GM18951 (cell line): ENCODE measurements around the gene LITAF.

Source experiments
- POLR2A ChIP-seq: IDR thresholded peaks from 4 replicates; pipeline ENCODE4 v1.6.1; 2011; ENCODE audit warnings: mild to moderate bottlenecking; ENCODE audit not compliant: insufficient read length, insufficient read depth; ENCODE audit errors: extremely low read depth
- in situ Hi-C: fragments of 300-500 bp; cut with MboI; formaldehyde crosslinking; loops from one replicate; pipeline ENCODE4 v1.12.0; 2022; ENCODE audit warnings: low sequenced_read_pairs, mixed read lengths, inconsistent platforms; ENCODE audit not compliant: unreplicated experiment

LITAF gene

DNA sequence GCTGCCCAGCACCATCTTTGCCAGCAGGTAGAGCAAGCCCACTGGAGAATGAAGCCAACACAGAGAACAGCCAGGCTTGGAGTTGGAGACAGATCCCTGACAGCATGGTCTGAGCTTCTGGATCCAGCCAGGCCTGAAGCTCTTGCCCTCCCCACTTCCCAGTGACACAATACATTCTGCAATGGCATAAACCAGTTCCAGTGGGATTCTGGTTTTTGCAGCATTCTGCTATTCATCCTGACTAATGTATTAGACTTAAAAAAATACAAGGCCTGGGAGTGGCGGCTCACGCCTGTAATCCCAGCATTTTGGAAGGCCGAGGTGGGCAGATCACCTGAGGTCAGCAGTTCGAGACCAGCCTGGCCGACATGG lies 40.6 kb upstream of the LITAF start:
- in situ Hi-C loops: no loop called here
- TF ChIP-seq POLR2A: no peak

DNA sequence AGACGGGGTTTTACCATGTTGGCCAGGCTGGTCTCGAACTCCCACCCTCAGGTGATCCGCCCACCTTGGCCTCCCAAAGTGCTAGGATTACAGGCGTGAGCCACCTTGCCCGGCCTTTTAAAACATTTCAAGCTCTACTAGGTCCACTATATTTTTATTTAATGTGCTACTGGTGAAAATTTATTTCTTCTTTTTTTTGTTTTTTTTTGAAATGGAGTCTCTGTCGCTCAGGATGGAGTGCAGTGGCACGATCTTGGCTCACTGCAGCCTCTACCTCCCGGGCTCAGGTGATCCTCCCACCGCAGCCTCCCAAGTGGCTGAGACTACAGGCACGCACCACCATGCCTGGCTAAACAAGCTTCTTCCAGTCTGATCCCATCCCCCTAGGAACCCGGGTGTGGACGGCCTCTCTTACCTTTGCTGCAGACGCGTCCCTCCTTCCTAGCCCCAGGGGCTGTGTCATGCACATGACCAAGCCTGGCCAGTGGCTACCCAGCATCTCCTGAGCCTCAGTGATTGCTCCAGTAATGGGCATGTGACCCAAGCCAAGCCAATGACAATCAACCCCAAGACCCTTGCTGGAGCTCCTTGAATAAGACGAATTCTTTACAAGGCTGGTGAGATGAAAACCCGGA lies 40.1 kb upstream of the LITAF start:
- no peak for TF ChIP-seq POLR2A
- in situ Hi-C loops: no loop called here

DNA sequence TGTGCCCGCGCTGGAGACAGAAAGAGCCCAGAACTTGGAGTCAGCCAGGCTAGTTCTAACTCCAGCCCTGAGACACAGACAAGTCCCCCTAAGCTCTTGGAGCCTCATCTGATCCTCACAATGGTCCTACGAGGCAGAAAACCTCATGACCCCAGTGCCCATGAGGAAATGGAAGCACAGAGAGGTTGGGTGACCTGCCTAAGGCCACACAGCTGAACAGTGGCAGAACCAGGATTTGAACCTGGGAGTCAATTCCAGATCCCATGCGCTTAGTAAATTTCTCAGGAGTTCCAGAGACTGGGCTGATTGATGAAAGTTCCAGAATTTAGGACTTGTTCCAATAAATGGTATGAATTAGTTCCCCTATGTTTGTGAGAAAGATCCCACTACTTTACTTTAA lies 39.0 kb upstream of the LITAF start:
- in situ Hi-C loops: no loop called here
- TF ChIP-seq POLR2A: no peak

DNA sequence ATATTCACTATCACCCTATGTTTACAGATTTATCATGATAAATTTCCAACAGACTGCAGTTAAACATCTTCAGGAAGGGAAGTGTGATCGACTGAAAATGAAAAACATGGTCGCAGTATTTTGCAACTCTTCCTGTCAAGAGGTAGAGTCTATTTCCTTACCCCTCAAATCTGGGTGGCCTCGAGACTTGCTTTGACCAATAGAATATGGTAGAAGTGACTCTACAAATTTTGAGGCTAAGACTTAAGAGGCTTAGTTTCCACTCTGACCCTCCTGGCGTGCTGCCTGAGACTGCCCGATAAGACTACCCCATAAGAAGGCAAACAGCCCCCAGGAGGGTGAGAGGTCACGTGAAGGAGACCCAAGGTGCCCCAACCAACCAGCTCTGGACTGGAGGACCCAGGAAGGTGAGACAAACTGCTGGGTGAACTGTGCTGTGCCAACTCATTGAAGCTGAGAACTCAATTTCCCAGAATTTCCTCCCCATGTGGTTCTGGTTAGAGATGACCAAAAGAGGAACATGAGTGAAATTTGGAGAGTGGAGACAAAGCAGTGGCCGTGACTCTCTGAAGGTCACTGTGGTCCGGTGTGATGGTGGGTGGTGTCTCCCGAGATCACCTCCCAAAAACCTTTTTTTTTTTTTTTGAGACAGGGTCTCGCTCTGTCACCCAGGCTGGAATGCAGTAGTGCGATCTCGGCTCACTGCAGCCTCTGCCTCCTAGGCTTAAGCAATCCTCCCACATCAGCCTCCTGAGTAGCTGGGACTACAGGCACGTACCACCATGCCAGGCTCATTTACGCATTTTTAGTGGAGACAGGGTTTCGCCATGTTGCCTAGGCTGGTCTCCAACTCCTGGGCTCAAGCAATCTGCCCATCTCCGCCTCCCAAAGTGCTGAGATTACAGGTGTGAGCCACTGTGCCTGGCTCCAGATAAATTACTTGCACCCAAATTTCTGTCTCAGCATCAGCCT lies 38.2 kb upstream of the LITAF start:
- TF ChIP-seq POLR2A: no peak
- in situ Hi-C loops: no loop called here

DNA sequence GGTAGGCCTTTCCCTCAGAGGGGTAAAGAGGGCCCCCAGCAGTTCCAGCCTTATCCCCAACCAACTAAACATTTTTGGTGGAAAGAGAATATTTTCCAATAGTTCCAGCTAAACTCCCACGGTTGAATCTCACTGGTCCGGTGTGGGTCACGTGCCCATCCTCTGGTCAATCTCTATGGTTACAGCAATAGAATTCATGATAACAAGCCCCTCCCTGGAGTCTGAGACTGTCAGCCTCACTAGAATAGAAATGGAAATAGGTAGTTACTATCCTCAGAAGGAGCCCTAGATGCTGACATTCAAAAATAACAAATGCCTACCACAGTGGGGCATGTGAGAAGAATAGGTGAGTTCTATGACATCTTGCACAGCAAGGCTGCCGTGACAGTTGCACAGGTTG lies 37.5 kb upstream of the LITAF start:
- TF ChIP-seq POLR2A: no peak
- in situ Hi-C loops: no loop called here

DNA sequence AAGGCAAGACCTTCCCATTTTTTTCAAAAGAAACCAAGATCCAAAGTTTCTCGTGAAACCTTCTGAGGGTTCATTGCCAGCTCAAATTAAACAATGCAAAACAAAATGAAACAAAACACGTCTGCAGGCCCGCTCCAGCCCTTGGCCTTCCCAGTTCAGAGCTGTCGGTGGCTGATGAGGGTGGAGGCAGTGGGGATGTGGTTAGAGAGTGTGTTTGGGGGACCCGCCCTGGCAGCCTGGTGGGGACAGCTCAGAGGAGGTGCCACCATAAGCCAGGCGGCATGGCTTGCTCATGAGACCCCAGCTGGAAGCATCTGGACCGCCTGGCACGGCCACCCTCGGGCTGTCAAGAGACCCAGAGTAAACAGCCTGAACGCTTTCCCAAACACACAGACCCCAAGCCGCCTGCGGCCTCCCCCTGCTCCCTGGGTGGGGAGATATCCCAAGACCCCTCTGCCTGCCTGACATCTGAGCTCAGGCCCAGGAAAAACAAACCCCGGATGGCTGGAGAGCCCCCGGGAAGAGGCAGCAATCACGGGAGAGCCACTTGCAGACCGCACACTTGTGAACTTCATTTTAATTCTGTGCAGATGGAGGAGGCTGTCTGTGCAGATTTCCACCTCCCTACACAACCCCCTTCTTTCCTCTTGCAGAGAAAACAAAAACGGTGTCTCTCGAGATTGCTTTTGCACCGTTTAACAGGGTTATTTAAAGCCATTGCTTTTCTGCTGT lies 35.4 kb upstream of the LITAF start:
- in situ Hi-C loops: no loop called here
- no peak for TF ChIP-seq POLR2A

DNA sequence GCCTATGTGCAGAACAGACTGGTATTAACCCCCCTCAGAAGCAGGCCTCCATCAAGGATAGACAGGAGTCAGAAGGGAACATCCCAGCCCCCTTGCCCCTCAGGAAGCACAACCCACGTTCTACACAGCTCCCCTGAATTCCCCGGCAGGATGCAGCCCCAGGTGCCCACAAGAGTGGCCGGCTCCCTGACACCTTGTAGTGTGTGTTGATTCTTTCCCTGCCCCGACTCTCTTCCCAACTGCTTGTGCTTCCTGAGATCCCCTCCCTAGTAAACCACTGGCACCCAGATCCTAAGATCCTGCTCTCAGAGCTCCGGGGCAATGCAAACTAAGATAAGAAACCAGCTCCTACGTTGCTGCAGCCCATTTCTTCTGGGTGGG lies 34.8 kb upstream of the LITAF start:
- no peak for TF ChIP-seq POLR2A
- in situ Hi-C loops: no loop called here

DNA sequence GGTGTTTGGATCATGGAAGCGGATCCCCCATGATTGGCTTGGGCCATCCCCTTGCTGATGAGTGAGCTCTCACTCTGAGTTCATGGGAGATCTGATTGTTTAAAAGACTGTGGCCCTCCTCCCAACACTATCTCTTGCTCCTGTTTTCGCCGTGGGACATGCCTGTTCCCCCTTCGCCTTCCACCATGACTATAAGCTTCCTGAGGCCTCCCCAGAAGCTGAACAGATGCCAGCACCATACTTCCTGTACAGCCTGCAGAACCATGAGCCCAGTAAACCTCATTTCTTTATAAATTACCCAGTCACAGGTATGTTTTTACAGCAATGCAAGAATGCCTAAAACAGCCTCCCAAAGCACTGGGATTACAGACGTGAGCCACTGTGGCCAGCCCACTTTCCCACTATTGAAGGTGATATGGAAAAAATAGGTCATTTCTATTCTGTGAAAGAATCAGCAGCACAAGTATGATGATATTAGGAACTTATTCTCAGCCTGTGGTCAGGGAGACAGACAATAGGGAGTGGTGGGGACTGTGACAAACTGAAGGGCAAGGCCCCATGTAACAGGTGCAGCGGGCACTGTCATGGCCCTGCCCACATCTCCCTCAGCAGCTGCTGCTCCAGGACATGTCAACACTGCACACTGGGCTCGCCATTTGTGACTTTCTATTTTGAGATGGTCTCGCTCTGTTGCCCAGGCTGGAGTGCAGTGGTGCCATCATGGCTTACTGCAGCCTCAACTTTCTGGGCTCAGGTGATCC lies 33.7 kb upstream of the LITAF start:
- in situ Hi-C loops: no loop called here
- TF ChIP-seq POLR2A: no peak

DNA sequence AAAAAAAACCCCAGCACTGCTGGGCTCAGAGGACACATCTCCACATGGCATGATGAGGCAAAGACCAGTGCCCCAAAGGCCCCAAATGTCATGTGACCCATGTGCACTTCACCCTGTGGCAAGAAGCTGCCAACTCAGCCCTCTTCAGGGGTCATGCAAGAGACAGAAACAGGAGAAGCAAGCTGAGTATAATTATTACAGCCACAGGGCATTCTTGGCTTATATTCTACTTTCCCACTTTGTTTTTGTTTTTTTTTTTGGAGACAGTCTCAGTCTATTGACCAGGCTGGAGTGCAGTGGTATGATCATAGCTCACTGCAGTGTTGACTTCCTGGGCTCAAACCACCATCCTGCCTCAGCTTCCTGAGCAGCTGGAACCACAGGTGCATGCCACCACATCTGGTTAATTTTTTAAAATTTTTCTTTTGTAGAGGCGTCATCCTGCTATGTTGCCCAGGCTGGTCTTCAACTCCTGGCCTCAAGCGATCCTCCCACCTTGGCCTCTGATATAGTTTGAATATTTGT lies 32.7 kb upstream of the LITAF start:
- in situ Hi-C loops: no loop called here
- no peak for TF ChIP-seq POLR2A

DNA sequence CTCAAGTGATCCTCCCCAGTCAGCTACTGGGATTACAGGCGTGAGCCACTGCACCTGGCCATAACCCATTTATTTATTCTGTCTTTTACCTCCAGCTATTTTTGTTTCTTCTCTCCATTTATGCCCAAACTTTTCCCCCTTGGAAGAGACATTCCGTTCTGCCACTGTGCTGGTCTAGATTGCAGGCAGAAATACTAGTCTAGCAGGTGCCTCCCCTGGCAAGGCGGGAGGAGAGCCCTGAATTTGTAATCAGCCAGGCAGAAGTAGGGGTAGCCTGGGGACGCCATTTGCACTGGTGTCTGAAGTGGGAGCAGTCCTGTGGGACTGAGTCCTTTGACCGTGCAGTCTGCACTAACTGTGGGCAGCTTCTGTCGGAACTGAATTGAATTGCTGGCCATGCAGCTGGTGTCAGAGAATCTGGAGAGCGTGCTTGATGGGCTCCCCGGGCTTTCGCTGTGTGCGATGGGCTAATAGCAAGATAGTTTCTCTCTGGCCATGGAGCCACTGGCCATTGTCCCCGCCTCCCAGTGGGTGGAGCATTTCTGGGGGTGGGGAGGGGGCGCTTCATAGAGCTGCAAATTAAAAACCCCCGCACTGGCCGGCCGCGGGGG lies 31.5 kb upstream of the LITAF start:
- no peak for TF ChIP-seq POLR2A
- in situ Hi-C loops: no loop called here

DNA sequence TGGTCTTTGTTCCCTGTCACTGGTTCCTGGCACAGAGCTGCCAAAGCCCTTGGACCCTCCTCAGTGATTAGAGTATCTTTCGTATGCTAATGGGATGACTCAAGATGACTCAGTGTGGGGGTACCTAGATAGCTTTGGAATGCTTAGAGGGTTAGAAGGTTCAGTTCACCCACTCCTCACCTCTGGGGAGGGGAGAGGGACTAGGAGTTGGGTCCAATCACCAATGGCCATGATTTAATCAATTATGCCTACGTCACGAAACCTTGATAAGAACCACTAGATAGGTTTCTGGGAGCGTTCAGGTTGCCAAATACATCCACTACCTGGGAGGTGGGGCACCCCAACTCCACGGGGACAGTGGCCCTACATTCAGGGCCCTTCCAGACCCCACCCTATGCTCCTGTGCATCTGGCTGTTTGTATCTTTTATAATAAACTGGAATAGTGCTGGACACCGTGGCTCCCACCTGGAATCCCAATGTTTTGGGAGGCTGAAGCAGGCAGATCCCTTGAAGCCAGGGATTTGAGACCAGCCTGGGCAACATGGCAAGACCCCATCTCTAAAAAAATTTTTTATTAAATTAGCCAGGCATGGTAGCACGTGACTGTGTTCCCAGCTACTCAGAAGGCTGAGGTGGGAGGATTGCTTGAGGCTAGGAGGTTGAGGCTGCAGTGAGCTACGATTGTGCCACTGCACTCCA lies 29.2 kb upstream of the LITAF start:
- TF ChIP-seq POLR2A: no peak
- in situ Hi-C loops: no loop called here
